H1 (cell line): ENCODE results near the gene SLCO4A1. TPM values are rescaled to one million over a fixed set of nuclear protein-coding genes. Genes with fewer than 3 reads are reported as not detected.

Source experiments
- CTCF ChIA-PET: fragments of 300-600 bp; sonication (Branson Sonifier 250); formaldehyde crosslinking; loops from one replicate; lab custom pipeline; 2021; ENCODE audit not compliant: partially characterized antibody; lab: Charles Lee
- POLR2A ChIA-PET: fragments of 300-600 bp; sonication (Branson Sonifier 250); formaldehyde crosslinking; loops from one replicate; lab custom pipeline; 2021; ENCODE audit warnings: inconsistent platforms; ENCODE audit not compliant: partially characterized antibody; lab: Charles Lee
- DNase-seq, 2 experiments: peaks; one replicate each; pipeline versions ENCODE4 v3.0.0 to v3.0.0-alpha.2; 2010 to 2022; ENCODE audit warnings: low spot score in 2 of 2, low read depth in 1 of 2, mixed read lengths in 1 of 2
- FAIRE-seq: peaks from 2 replicates; lab custom pipeline; 2011; peaks lifted over from hg19 to GRCh38; lab: Jason Lieb, UNC
- H2AFZ ChIP-seq: 2 replicates; pipeline ENCODE4 v1.8.1; 2012; ENCODE audit warnings: low read length, inconsistent platforms
- H2AK5ac ChIP-seq: 2 replicates; pipeline ENCODE4 v1.6.1; 2013; ENCODE audit warnings: low read depth, low read length
- H2BK120ac ChIP-seq: replicated peaks from 2 replicates; pipeline ENCODE3; 2013; ENCODE audit warnings: low read depth, low read length, inconsistent platforms
- H2BK12ac ChIP-seq: 2 replicates; pipeline ENCODE4 v1.6.1; 2013; ENCODE audit warnings: low read depth, low read length
- H2BK15ac ChIP-seq: 2 replicates; pipeline ENCODE4 v1.6.1; 2013; ENCODE audit warnings: low read length
- H2BK20ac ChIP-seq: 2 replicates; pipeline ENCODE4 v1.6.1; 2013; ENCODE audit warnings: low read length
- H2BK5ac ChIP-seq: 2 replicates; pipeline ENCODE4 v1.6.1; 2013; ENCODE audit warnings: low read depth, low read length
- H3K14ac ChIP-seq: 2 replicates; pipeline ENCODE4 v1.6.1; 2013; ENCODE audit warnings: inconsistent platforms; ENCODE audit not compliant: insufficient read length
- H3K18ac ChIP-seq: 2 replicates; pipeline ENCODE4 v1.6.1; 2013; ENCODE audit warnings: low read length; ENCODE audit errors: extremely low read depth
- H3K23ac ChIP-seq: 2 replicates; pipeline ENCODE4 v1.6.1; 2013; ENCODE audit warnings: inconsistent platforms; ENCODE audit not compliant: insufficient read length
- H3K23me2 ChIP-seq: 2 replicates; pipeline ENCODE4 v1.6.1; 2013; ENCODE audit warnings: low read depth, low read length
- H3K27ac ChIP-seq: 2 replicates; pipeline ENCODE4 v1.6.1; 2011; ENCODE audit warnings: low read depth, low read length, inconsistent platforms
- H3K27me3 ChIP-seq, 4 experiments: replicated peaks in 1 of 4; 1 replicate in 1 of 4; 2 replicates in 3 of 4; pipeline versions ENCODE4 v1.6.1 to v1.8.1; 2011 to 2013; ENCODE audit warnings: low read length in 3 of 4, mild to moderate bottlenecking in 3 of 4, inconsistent platforms in 2 of 4, mixed read lengths in 2 of 4, moderate library complexity in 1 of 4; ENCODE audit not compliant: control insufficient read depth in 3 of 4, insufficient read depth in 3 of 4; ENCODE audit errors: extremely low read depth in 1 of 4
- H3K36me3 ChIP-seq, 4 experiments: 2 replicates each; pipeline versions ENCODE4 v1.6.1 to v1.8.1; 2011 to 2013; ENCODE audit warnings: mild to moderate bottlenecking in 4 of 4, low read length in 3 of 4, moderate library complexity in 2 of 4, control low read depth in 1 of 4, inconsistent platforms in 1 of 4; ENCODE audit not compliant: insufficient read depth in 4 of 4, control insufficient read depth in 2 of 4
- H3K4ac ChIP-seq: replicated peaks from 2 replicates; pipeline ENCODE3; 2013; ENCODE audit warnings: low read length, low read depth, mixed read lengths, inconsistent platforms; ENCODE audit not compliant: insufficient read length
- H3K4me1 ChIP-seq, 4 experiments: replicated peaks in 1 of 4; 1 replicate in 1 of 4; 2 replicates in 3 of 4; pipeline versions ENCODE4 v1.6.1 to v1.8.1; 2011 to 2013; ENCODE audit warnings: low read length in 3 of 4, inconsistent platforms in 2 of 4, mixed read lengths in 1 of 4; ENCODE audit not compliant: insufficient read depth in 4 of 4, control insufficient read depth in 3 of 4
- H3K4me2 ChIP-seq, 2 experiments: 2 replicates each; pipeline versions ENCODE4 v1.6.1 to v1.8.1; 2011 to 2013; ENCODE audit warnings: low read depth in 2 of 2, low read length in 2 of 2, control low read depth in 1 of 2, inconsistent platforms in 1 of 2, mild to moderate bottlenecking in 1 of 2; ENCODE audit not compliant: insufficient read depth in 1 of 2
- H3K4me3 ChIP-seq, 4 experiments: fragments of 200-600, 300-600 bp in 1 of 4; sonication (generic), shearing (Covaris generic), sonication (Bioruptor Twin) in 1 of 4; 2 replicates each; pipeline versions ENCODE4 v1.5.1 to v1.8.1; 2011 to 2016; ENCODE audit warnings: low read length in 4 of 4, low read depth in 3 of 4, control low read depth in 2 of 4, inconsistent platforms in 2 of 4, mild to moderate bottlenecking in 2 of 4, mixed read lengths in 1 of 4, moderate library complexity in 1 of 4; ENCODE audit not compliant: insufficient read depth in 2 of 4; ENCODE audit errors: extremely low read depth in 1 of 4
- H3K56ac ChIP-seq: replicated peaks from 2 replicates; pipeline ENCODE3; 2013; ENCODE audit warnings: low read depth, mild to moderate bottlenecking, mixed read lengths, low read length, inconsistent platforms; ENCODE audit not compliant: insufficient read length
- H3K79me1 ChIP-seq: 2 replicates; pipeline ENCODE4 v1.6.1; 2013; ENCODE audit warnings: low read depth, low read length, control low read depth
- H3K79me2 ChIP-seq, 2 experiments: 2 replicates each; pipeline versions ENCODE4 v1.6.1 to v1.8.1; 2012 to 2013; ENCODE audit warnings: low read length in 2 of 2, mild to moderate bottlenecking in 2 of 2, inconsistent platforms in 1 of 2; ENCODE audit not compliant: insufficient read depth in 2 of 2, control insufficient read depth in 1 of 2
- H3K9ac ChIP-seq, 4 experiments: replicated peaks in 1 of 4; 1 replicate in 1 of 4; 2 replicates in 3 of 4; pipeline versions ENCODE4 v1.6.1 to v1.8.1; 2011 to 2013; ENCODE audit warnings: low read depth in 3 of 4, low read length in 3 of 4, control low read depth in 2 of 4, mild to moderate bottlenecking in 2 of 4, moderate library complexity in 2 of 4, inconsistent platforms in 1 of 4; ENCODE audit errors: extremely low read depth in 1 of 4
- H3K9me3 ChIP-seq, 2 experiments: 2 replicates each; pipeline versions ENCODE4 v1.6.1 to v1.8.1; 2012 to 2013; ENCODE audit warnings: mild to moderate bottlenecking in 2 of 2, moderate library complexity in 2 of 2, control low read depth in 1 of 2, inconsistent platforms in 1 of 2, low read depth in 1 of 2, low read length in 1 of 2, mixed read lengths in 1 of 2; ENCODE audit not compliant: insufficient read depth in 2 of 2
- H4K20me1 ChIP-seq, 2 experiments: replicated peaks in 1 of 2; 2 replicates each; pipeline versions ENCODE3 to v1.8.1; 2011 to 2013; ENCODE audit warnings: inconsistent platforms in 2 of 2, low read length in 2 of 2, mild to moderate bottlenecking in 1 of 2; ENCODE audit not compliant: insufficient read depth in 2 of 2, control insufficient read depth in 1 of 2
- H4K5ac ChIP-seq: 2 replicates; pipeline ENCODE4 v1.6.1; 2013; ENCODE audit warnings: low read length, low read depth, mixed read lengths, inconsistent platforms; ENCODE audit not compliant: insufficient read length
- H4K8ac ChIP-seq: 2 replicates; pipeline ENCODE4 v1.8.0; 2013; ENCODE audit warnings: mild to moderate bottlenecking, moderate library complexity, low read length, inconsistent platforms; ENCODE audit not compliant: insufficient read depth; ENCODE audit errors: extremely low read depth
- H4K91ac ChIP-seq: replicated peaks from 2 replicates; pipeline ENCODE3; 2013; ENCODE audit warnings: low read length, mixed read lengths, inconsistent platforms; ENCODE audit not compliant: insufficient read length
- BACH1 ChIP-seq: IDR thresholded peaks from 2 replicates; pipeline ENCODE4 v1.6.1; 2012; ENCODE audit warnings: low read length, improper control_type of control experiment
- CBX5 ChIP-seq: fragments of 300-800, 300-1000 bp; sonication (generic); IDR thresholded peaks from 2 replicates; pipeline ENCODE4 v1.7.1; 2016; ENCODE audit warnings: antibody characterized with exemption, low read length, low read depth
- CREB1 ChIP-seq: IDR thresholded peaks from 2 replicates; pipeline ENCODE4 v1.6.1; 2012; ENCODE audit warnings: inconsistent platforms
- FOSL1 ChIP-seq: IDR thresholded peaks from 2 replicates; pipeline ENCODE4 v1.6.1; 2011; ENCODE audit warnings: mild to moderate bottlenecking, low read depth, low read length, moderate library complexity; ENCODE audit not compliant: insufficient read depth
- JUN ChIP-seq: IDR thresholded peaks from 2 replicates; pipeline ENCODE4 v1.6.1; 2011; ENCODE audit warnings: low read depth, mild to moderate bottlenecking, improper control_type of control experiment, low read length
- JUND ChIP-seq: IDR thresholded peaks from 2 replicates; pipeline ENCODE4 v1.6.1; 2011; ENCODE audit warnings: mild to moderate bottlenecking, improper control_type of control experiment, low read length
- KDM4A ChIP-seq: IDR thresholded peaks from one replicate; pipeline ENCODE4 v1.7.1; 2012; ENCODE audit warnings: low read depth, mild to moderate bottlenecking, moderate library complexity, low read length, inconsistent platforms; ENCODE audit not compliant: severe bottlenecking
- NRF1 ChIP-seq: IDR thresholded peaks from 2 replicates; pipeline ENCODE4 v1.6.1; 2011; ENCODE audit warnings: mild to moderate bottlenecking, low read depth, low read length, improper control_type of control experiment
- RNF2 ChIP-seq: fragments of 200-900, 300-1000 bp; sonication (generic); IDR thresholded peaks from 2 replicates; pipeline ENCODE4 v1.7.1; 2016; ENCODE audit warnings: borderline replicate concordance, low read depth, mild to moderate bottlenecking, antibody characterized with exemption, low read length; ENCODE audit not compliant: poor library complexity, severe bottlenecking; ENCODE audit errors: missing control alignments
- SIRT6 ChIP-seq: IDR thresholded peaks from one replicate; pipeline ENCODE4 v1.7.1; 2012; ENCODE audit warnings: low read length, inconsistent platforms
- ZNF274 ChIP-seq: IDR thresholded peaks from 2 replicates; pipeline ENCODE4 v1.7.0; 2012; ENCODE audit warnings: low read length, borderline replicate concordance; ENCODE audit errors: extremely low read depth
- WGBS, 2 experiments: shearing (Covaris generic) in 1 of 2; methylation state at CpG; one replicate each; pipeline versions ENCODE4 v1.1.6 to v1.1.7; 2013 to 2015; ENCODE audit warnings: low lambda C conversion rate in 2 of 2, mixed read lengths in 2 of 2, inconsistent platforms in 1 of 2, low coverage in 1 of 2, missing lambda C conversion rate in 1 of 2; ENCODE audit not compliant: insufficient replicate concordance in 2 of 2, insufficient coverage in 1 of 2, insufficient read length in 1 of 2; ENCODE audit errors: extremely low coverage in 1 of 2, missing lambda C conversion rate in 1 of 2; 5-methylcytosine and 5-hydroxymethylcytosine counted together
- polyA plus RNA-seq, 7 experiments: library from polyadenylated mRNA; depleted of rRNA in 3 of 7; stranded (reverse) in 5 of 7; unstranded in 2 of 7; fragments of >200 nt in 5 of 7; fragments of 200-250 nt in 2 of 7; gene quantifications; 1 replicate in 5 of 7; 2 replicates in 1 of 7; 4 replicates in 1 of 7; pipeline versions ENCODE4 v1.2.1 to v1.2.3, GENCODE V29; 2011 to 2013; ENCODE audit warnings: missing spikeins in 2 of 7, mixed read lengths in 2 of 7
- total RNA-seq: library from RNA; stranded (reverse); fragmentation: NEBNext Ultra II Directional; extraction: Animal tissue kit (Norgen Biotek cat#: 25700); gene quantifications from 2 replicates; pipeline ENCODE4 v1.2.1, GENCODE V29; 2021
- TF ChIP-seq, protein P1 (sequence below): IDR thresholded peaks from 2 replicates; pipeline ENCODE4 v1.6.1; 2011; ENCODE audit warnings: low read depth, mild to moderate bottlenecking, low read length; ENCODE audit not compliant: insufficient read depth

The SLCO4A1 gene
- total and polyA plus RNA-seq, 2 of the 8 experiments (the other 6 are each of a cell fraction or from before 2014, with no cell fraction given), result 10.5 to 18.5 TPM

DNA sequence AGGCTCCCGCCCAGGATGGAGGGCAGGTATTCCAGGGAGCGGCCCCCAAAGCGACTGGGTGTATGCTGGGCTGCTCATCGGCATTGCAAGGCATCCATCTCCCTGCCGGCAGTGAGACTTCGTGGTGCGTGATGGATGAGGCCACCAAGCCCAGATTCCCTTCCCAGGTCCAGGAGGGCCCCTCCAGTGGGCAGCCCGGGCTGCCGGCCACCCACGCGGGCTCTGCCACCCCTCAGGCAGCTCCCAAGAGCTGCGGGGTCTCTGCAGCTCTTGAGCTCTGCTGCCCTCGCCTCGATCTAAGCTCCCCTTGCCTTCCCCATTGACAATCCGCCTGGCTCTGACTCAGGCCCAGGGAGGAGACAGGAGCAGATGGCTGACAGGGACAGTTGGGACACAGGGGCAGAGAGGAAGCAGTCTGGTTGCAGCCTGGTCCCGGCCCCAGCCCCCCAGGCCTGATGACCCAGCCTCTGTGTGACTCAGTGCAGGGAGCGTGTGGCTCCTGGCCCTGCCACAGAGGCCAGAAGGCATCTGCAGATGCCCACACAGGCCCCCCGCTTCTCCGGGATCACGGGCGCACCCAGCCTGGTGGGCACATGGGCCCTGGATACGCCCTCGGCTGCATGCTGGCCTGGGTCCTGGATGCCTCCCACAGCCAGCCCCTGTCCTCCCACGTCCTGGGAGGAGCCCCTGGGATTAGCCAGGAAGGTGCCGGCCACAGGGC, 33.0 kb downstream of the SLCO4A1 start:
- no peak for DNase-seq
- H3K23me2 ChIP-seq, result no peaks in the 10 kb centered on the region
- peaks cover 0 to 3% of the 10 kb centered on the region in 2 experiments for H4K20me1 ChIP-seq
- H2BK120ac ChIP-seq, result no peak overlapping the region
- H3K18ac ChIP-seq, result no peak overlapping the region
- H3K27me3 ChIP-seq, result no peaks in the 10 kb centered on the region; a peak in 1 of 7 replicates
- peak overlapping the region; percentile 51; the same call in 1 of the 2 replicates for H4K8ac ChIP-seq
- no peak overlapping the region for H3K27ac ChIP-seq
- H3K79me1 ChIP-seq, result no peaks in the 10 kb centered on the region
- H3K4me3 ChIP-seq, result no peak overlapping the region
- H2BK5ac ChIP-seq, result no peak overlapping the region
- H4K91ac ChIP-seq, result no peak overlapping the region
- H3K56ac ChIP-seq, result no peak overlapping the region
- H4K5ac ChIP-seq, result no peak overlapping the region
- H3K9me3 ChIP-seq, result peaks cover 0 to 3% of the 10 kb centered on the region in 2 experiments; a peak in 2 of 4 replicates
- ChIA-PET POLR2A (interaction anchor here (0.8 kb wide), 1 partner anchor 116 kb away, joined by 3 read pairs; no protein-coding TSS in a partner anchor), CTCF (interaction anchor here (0.7 to 2.9 kb wide), 13 partner anchors 9 to 140 kb away, joined by 3 to 11 read pairs (median 4); partner anchors contain the start of genes NTSR1 and OGFR)
- H3K36me3 ChIP-seq, result no peaks in the 10 kb centered on the region
- no peak overlapping the region for H2BK20ac ChIP-seq
- no peak overlapping the region for H2BK12ac ChIP-seq
- WGBS, 2 experiments, result 91% methylated on average over 23 of the region's 25 CpGs; no CpG with 5 or more reads in 1 of the 2 experiments
- H3K9ac ChIP-seq, result no peak overlapping the region
- H2AK5ac ChIP-seq, result no peak overlapping the region
- no peak overlapping the region for H2BK15ac ChIP-seq
- no peaks in the 10 kb centered on the region for H3K4me1 ChIP-seq
- no peak overlapping the region for H3K23ac ChIP-seq
- no peak overlapping the region for H3K4me2 ChIP-seq
- no peaks in the 10 kb centered on the region for H3K79me2 ChIP-seq
- no peak overlapping the region for H3K4ac ChIP-seq
- FAIRE-seq, result no peak
- no peak overlapping the region for H3K14ac ChIP-seq
- no peak overlapping the region for H2AFZ ChIP-seq
- TF ChIP-seq JUN (no peak), SIRT6 (no peak), FOSL1 (no peak), RNF2 (no peak), NRF1 (no peak), BACH1 (no peak), KDM4A (no peak), JUND (no peak), CREB1 (no peak), ZNF274 (no peak), CBX5 (no peak)
- TF ChIP-seq, protein P1, sequence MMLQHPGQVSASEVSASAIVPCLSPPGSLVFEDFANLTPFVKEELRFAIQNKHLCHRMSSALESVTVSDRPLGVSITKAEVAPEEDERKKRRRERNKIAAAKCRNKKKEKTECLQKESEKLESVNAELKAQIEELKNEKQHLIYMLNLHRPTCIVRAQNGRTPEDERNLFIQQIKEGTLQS, result no peak
